ENCODE results near the gene LRCH3.
A peak's percentile ranks its signal among the peaks of the same experiment; 100 is the strongest.

Gene LRCH3

GRCh38 chr3:197749601-197750395 is 41.3 kb upstream of the LRCH3 start, which contains the start of gene FYTTD1:
TSS of gene FYTTD1 (plus strand) at chr3:197749883. CDS start at chr3:197749972, 89 bp downstream.
- TF ChIP-seq CTCF (IDR thresholded peaks at IDR 0.05; ENCODE audit: insufficient read depth, low read length, missing control alignments), result peak; percentile 61
- ChIA-PET CTCF (interaction anchor here (0.7 to 1.9 kb wide), 6 partner anchors 8 to 193 kb away, joined by 3 to 7 read pairs (median 3); no protein-coding TSS in a partner anchor), POLR2A (no interaction called here)
- no peak for DNase-seq (ENCODE audit: low read depth, low spot score)
- H3K4me3 ChIP-seq (ENCODE audit: low read depth, low read length), result peak within 1 kb of the TSS; percentile 79

- TF ChIP-seq CTCF (IDR thresholded peaks at IDR 0.05; ENCODE audit: insufficient read depth, low read length, missing control alignments), result peak; percentile 16
- H3K4me3 ChIP-seq (ENCODE audit: low read depth, low read length), result peak overlapping the region; percentile 79
- POLR2A ChIA-PET, result interaction anchor here (0.8 kb wide), 1 partner anchor 39 kb away, joined by 3 read pairs; no protein-coding TSS in a partner anchor
- CTCF ChIA-PET, result interaction anchor here (0.7 to 1.4 kb wide), 3 partner anchors 9 to 192 kb away, joined by 3 read pairs; no protein-coding TSS in a partner anchor
- DNase-seq (ENCODE audit: low read depth, low spot score), result no peak
Observed at GRCh38 chr3:197750396-197750831, 40.6 kb upstream of the LRCH3 start.

- CTCF ChIA-PET, result interaction anchor here (0.9 to 1.4 kb wide), 3 partner anchors 10 to 191 kb away, joined by 3 read pairs; no protein-coding TSS in a partner anchor
- H3K4me3 ChIP-seq (ENCODE audit: low read depth, low read length), result peak overlapping the region; percentile 79
- POLR2A ChIA-PET, result interaction anchor here (0.8 kb wide), 1 partner anchor 39 kb away, joined by 3 read pairs; no protein-coding TSS in a partner anchor
- DNase-seq (ENCODE audit: low read depth, low spot score), result no peak
- TF ChIP-seq CTCF (IDR thresholded peaks at IDR 0.05; ENCODE audit: insufficient read depth, low read length, missing control alignments), result no peak
Observed at GRCh38 chr3:197750858-197751737, 40.0 kb upstream of the LRCH3 start.

- POLR2A ChIA-PET, result no interaction called here
- TF ChIP-seq CTCF (IDR thresholded peaks at IDR 0.05; ENCODE audit: insufficient read depth, low read length, missing control alignments), result no peak
- no peak for DNase-seq (ENCODE audit: low read depth, low spot score)
- CTCF ChIA-PET, result no interaction called here
- H3K4me3 ChIP-seq (ENCODE audit: low read depth, low read length), result peak overlapping the region; percentile 79
Observed at GRCh38 chr3:197752107-197752506, 38.9 kb upstream of the LRCH3 start.

- TF ChIP-seq CTCF (IDR thresholded peaks at IDR 0.05; ENCODE audit: insufficient read depth, low read length, missing control alignments), result no peak
- no peak for DNase-seq (ENCODE audit: low read depth, low spot score)
- ChIA-PET CTCF (interaction anchor here (0.7 to 1.0 kb wide), 3 partner anchors 11 to 38 kb away, joined by 3 to 5 read pairs (median 4); partner anchors contain the start of gene RUBCN), POLR2A (no interaction called here)
- H3K4me3 ChIP-seq (ENCODE audit: low read depth, low read length), result no peak overlapping the region
Observed at GRCh38 chr3:197753263-197753662, 37.8 kb upstream of the LRCH3 start.

Measured in AG04449 (cell line).